Measurements from ENCODE around the gene RAB3B. TPM values are rescaled to one million over a fixed set of nuclear protein-coding genes. Genes with fewer than 3 reads are reported as not detected.

Gene RAB3B
- total and polyA plus RNA-seq, 9 of the 15 experiments (the other 6 are each of a cell fraction or from before 2014, with no cell fraction given), result 0.07 to 0.47 (median 0.27) TPM

GRCh38 chr1:51878616-51879336 lies 111.7 kb downstream of the RAB3B start, which contains the start of gene NRDC (continued):
- TF ChIP-seq THAP7 (CRISPR knock-in tag; IDR thresholded peaks at IDR 0.05), result no peak
- TF ChIP-seq TRIM25 (IDR thresholded peaks at IDR 0.05; ENCODE audit: borderline replicate concordance), result no peak
- peak in 1 of 2 experiments; percentile 60; a peak in 1 of 4 replicates for TF ChIP-seq BCLAF1 (IDR thresholded peaks at IDR 0.05; ENCODE audit: borderline replicate concordance in 1 of 2, control insufficient read depth in 1 of 2, low read depth in 2 of 2, low read length in 1 of 2)
- peak in 1 of 2 experiments; percentile 89; a peak in 3 of 4 replicates for TF ChIP-seq SIN3A (IDR thresholded peaks at IDR 0.05; ENCODE audit: borderline replicate concordance in 2 of 2, control insufficient read depth in 1 of 2, low read depth in 2 of 2, low read length in 2 of 2)
- no peak; the same call in 1 of the 2 replicates for TF ChIP-seq ZNF175 (CRISPR knock-in tag; IDR thresholded peaks at IDR 0.05; ENCODE audit: low read depth)
- peak; percentile 4; the same call in 1 of the 2 replicates for TF ChIP-seq ZNF384 (IDR thresholded peaks at IDR 0.05; ENCODE audit: low read depth, low read length)
- peak; percentile 77 for TF ChIP-seq CHAMP1 (IDR thresholded peaks at IDR 0.05)
- TF ChIP-seq POLR3A (IDR thresholded peaks at IDR 0.05; ENCODE audit: borderline replicate concordance, extremely low read depth, insufficient read depth, insufficient read length), result no peak
- no peak for TF ChIP-seq HSF4 (CRISPR knock-in tag; IDR thresholded peaks at IDR 0.05; ENCODE audit: borderline replicate concordance)
- peak; percentile 56 for TF ChIP-seq GABPB1 (CRISPR knock-in tag; IDR thresholded peaks at IDR 0.05)
- no peak for TF ChIP-seq ZEB2 (IDR thresholded peaks at IDR 0.05)
- TF ChIP-seq RBBP5 (IDR thresholded peaks at IDR 0.05; ENCODE audit: borderline replicate concordance, insufficient read depth, low read length, poor library complexity, severe bottlenecking), result peak; percentile 82
- TF ChIP-seq HNRNPL (IDR thresholded peaks at IDR 0.05; ENCODE audit: low read depth, low read length), result no peak
